Stimulated activated CD8-positive, alpha-beta memory T cell treated with anti-CD3 and anti-CD28 coated beads, Interleukin-4, amount 100 ng/mL, for 24 hours (primary cell): ENCODE data around the gene COMMD3.

ENCODE experiments used
- DNase-seq: peaks from one replicate; pipeline ENCODE4 v3.0.0-alpha.2; 2020; ENCODE audit warnings: low read depth

Gene COMMD3

GRCh38 chr10:22319980-22320558 is 3.9 kb downstream of the COMMD3 start:
- DNase-seq, result no peak

GRCh38 chr10:22320591-22321155 is 4.5 kb downstream of the COMMD3 start, which contains the start of gene BMI1:
Gene BMI1 (plus strand): TSS chr10:22321099. CDS start chr10:22326450, 5,351 bp downstream.
- DNase-seq, result no peak

- DNase-seq, result peak; percentile 47
These were observed 5.2 kb downstream of the COMMD3 start for GRCh38 chr10:22321156-22321923.

GRCh38 chr10:22321924-22322640 is 5.9 kb downstream of the COMMD3 start:
- no peak for DNase-seq

- DNase-seq, result no peak
These were observed 6.5 kb downstream of the COMMD3 start for GRCh38 chr10:22322641-22323160.

- no peak for DNase-seq
These were observed 7.5 kb downstream of the COMMD3 start for GRCh38 chr10:22323538-22324305.

- DNase-seq, result no peak
These were observed 8.2 kb downstream of the COMMD3 start for GRCh38 chr10:22324413-22324812.

- no peak for DNase-seq
These were observed 8.7 kb downstream of the COMMD3 start for GRCh38 chr10:22324893-22325271.

GRCh38 chr10:22325272-22326144 is 9.3 kb downstream of the COMMD3 start:
- DNase-seq, result peak; percentile 56

GRCh38 chr10:22326145-22326702 is 10.0 kb downstream of the COMMD3 start:
- DNase-seq, result no peak

- DNase-seq, result no peak
These were observed 13.0 kb downstream of the COMMD3 start for GRCh38 chr10:22329150-22329549.

- no peak for DNase-seq
These were observed 16.0 kb downstream of the COMMD3 start for GRCh38 chr10:22332116-22332692.

GRCh38 chr10:22333167-22333974 is 17.2 kb downstream of the COMMD3 start:
- no peak for DNase-seq

- DNase-seq, result no peak
These were observed 17.7 kb downstream of the COMMD3 start for GRCh38 chr10:22333975-22334282.

GRCh38 chr10:22334414-22335172 is 18.4 kb downstream of the COMMD3 start:
- no peak for DNase-seq

- DNase-seq, result peak; percentile 38
These were observed 19.2 kb downstream of the COMMD3 start for GRCh38 chr10:22335173-22335933.

GRCh38 chr10:22338185-22338900 is 22.2 kb downstream of the COMMD3 start:
- DNase-seq, result no peak
